ENCODE measurements around the gene LPAR4. TPM values are rescaled to one million over a fixed set of nuclear protein-coding genes. Genes with fewer than 3 reads are reported as not detected.

LPAR4 gene
- total RNA-seq (ENCODE audit: low replicate concordance): 1.3 and 1.7 TPM in 2 replicates

- TF ChIP-seq CTCF (IDR thresholded peaks at IDR 0.05; ENCODE audit: insufficient read depth, low read length): no peak
- DNase-seq (ENCODE audit: low read depth): peak; percentile 6
- peak within 1 kb of the TSS; percentile 36 for H3K4me3 ChIP-seq (ENCODE audit: low read depth, low read length)
Observed at GRCh38 chrX:78747489-78747888, at the start of gene LPAR4. LPAR4 (plus strand) TSS chrX:78747720; CDS start chrX:78754870, 7,150 bp downstream.

GRCh38 chrX:78706071-78706470 is 41.4 kb upstream of the LPAR4 start:
- no peak for DNase-seq (ENCODE audit: low read depth)
- no peak overlapping the region for H3K4me3 ChIP-seq (ENCODE audit: low read depth, low read length)
- no peak for TF ChIP-seq CTCF (IDR thresholded peaks at IDR 0.05; ENCODE audit: insufficient read depth, low read length)

GRCh38 chrX:78708262-78708661 is 39.3 kb upstream of the LPAR4 start:
- TF ChIP-seq CTCF (IDR thresholded peaks at IDR 0.05; ENCODE audit: insufficient read depth, low read length): peak; percentile 63
- H3K4me3 ChIP-seq (ENCODE audit: low read depth, low read length): no peak overlapping the region
- DNase-seq (ENCODE audit: low read depth): peak; percentile 58

- TF ChIP-seq CTCF (IDR thresholded peaks at IDR 0.05; ENCODE audit: insufficient read depth, low read length): no peak
- DNase-seq (ENCODE audit: low read depth): peak; percentile 55
- H3K4me3 ChIP-seq (ENCODE audit: low read depth, low read length): no peak overlapping the region
Observed at GRCh38 chrX:78708816-78709215, 38.7 kb upstream of the LPAR4 start.

- no peak overlapping the region for H3K4me3 ChIP-seq (ENCODE audit: low read depth, low read length)
- TF ChIP-seq CTCF (IDR thresholded peaks at IDR 0.05; ENCODE audit: insufficient read depth, low read length): no peak
- DNase-seq (ENCODE audit: low read depth): peak; percentile 39
Observed at GRCh38 chrX:78710171-78710570, 37.3 kb upstream of the LPAR4 start.

- TF ChIP-seq CTCF (IDR thresholded peaks at IDR 0.05; ENCODE audit: insufficient read depth, low read length): no peak
- H3K4me3 ChIP-seq (ENCODE audit: low read depth, low read length): no peak overlapping the region
- peak; percentile 1 for DNase-seq (ENCODE audit: low read depth)
Observed at GRCh38 chrX:78712336-78712735, 35.2 kb upstream of the LPAR4 start.

GRCh38 chrX:78725287-78725686 is 22.2 kb upstream of the LPAR4 start:
- no peak overlapping the region for H3K4me3 ChIP-seq (ENCODE audit: low read depth, low read length)
- TF ChIP-seq CTCF (IDR thresholded peaks at IDR 0.05; ENCODE audit: insufficient read depth, low read length): no peak
- DNase-seq (ENCODE audit: low read depth): no peak

Measured in fibroblast of the aortic adventitia (primary cell).